ENCODE results near the gene ATP6V1G2.
A peak's percentile ranks its signal among the peaks of the same experiment; 100 is the strongest.
"Not testable (repeated sequence)": the region's sequence is repeated elsewhere in the genome, so short reads cannot be mapped to it uniquely, and the experiment has no call there.

ATP6V1G2 gene

DNA sequence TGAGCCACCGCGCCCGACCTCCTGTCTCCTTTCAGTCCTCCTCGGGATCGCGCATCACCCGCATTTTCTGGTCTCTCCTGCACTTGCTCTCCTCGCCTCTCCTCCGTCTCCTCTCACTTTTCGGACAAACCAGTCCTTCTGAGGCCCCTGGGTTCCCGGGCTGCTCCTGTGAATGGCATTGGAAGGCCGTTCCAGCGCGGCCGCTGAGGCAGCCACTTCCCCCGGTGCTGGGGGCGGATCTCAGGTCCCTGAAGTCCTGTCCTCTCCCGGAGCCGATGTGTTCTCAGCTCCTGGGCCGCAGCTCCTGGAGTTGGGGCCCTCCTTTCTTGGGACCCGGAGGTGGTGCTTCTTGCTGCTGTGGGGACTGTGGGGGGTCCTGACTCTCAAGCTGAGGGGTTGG lies 47.7 kb downstream of the ATP6V1G2 start:
- Histone ChIP-seq H4K20me1 (ENCODE audit: insufficient read depth, low read length) (peaks cover 41% of the 10 kb centered on the region), H3K4me2 (ENCODE audit: insufficient read depth, low read length) (peak overlapping the region; percentile 94), H3K27me3 (ENCODE audit: insufficient read depth, low read length, poor library complexity) (no peaks in the 10 kb centered on the region), H3K9ac (ENCODE audit: low read depth, low read length) (peak overlapping the region; percentile 56), H2AFZ (ENCODE audit: low read depth, low read length) (no peak overlapping the region), H3K4me1 (ENCODE audit: insufficient read depth, low read length) (peaks cover 45% of the 10 kb centered on the region), H3K9me3 (ENCODE audit: insufficient read depth, low read length, severe bottlenecking) (no peaks in the 10 kb centered on the region), H3K79me2 (ENCODE audit: insufficient read depth, low read length) (peaks cover 92% of the 10 kb centered on the region), H3K36me3 (ENCODE audit: insufficient read depth, low read length) (no peaks in the 10 kb centered on the region; the same call in 1 of the 2 replicates), H3K27ac (ENCODE audit: low read length) (no peak overlapping the region), H3K4me3 (ENCODE audit: low read depth in 1 of 2, low read length in 2 of 2) (peak overlapping the region; percentile 15 to 55; a peak in 3 of 4 replicates)
- ATAC-seq (ENCODE audit: insufficient read depth, low read depth) (no peak), DNase-seq (no peak)
- TF ChIP-seq EZH2 (IDR thresholded peaks at IDR 0.05; ENCODE audit: borderline replicate concordance, low read depth, low read length, severe bottlenecking), result no peak
- TF ChIP-seq, protein P1, sequence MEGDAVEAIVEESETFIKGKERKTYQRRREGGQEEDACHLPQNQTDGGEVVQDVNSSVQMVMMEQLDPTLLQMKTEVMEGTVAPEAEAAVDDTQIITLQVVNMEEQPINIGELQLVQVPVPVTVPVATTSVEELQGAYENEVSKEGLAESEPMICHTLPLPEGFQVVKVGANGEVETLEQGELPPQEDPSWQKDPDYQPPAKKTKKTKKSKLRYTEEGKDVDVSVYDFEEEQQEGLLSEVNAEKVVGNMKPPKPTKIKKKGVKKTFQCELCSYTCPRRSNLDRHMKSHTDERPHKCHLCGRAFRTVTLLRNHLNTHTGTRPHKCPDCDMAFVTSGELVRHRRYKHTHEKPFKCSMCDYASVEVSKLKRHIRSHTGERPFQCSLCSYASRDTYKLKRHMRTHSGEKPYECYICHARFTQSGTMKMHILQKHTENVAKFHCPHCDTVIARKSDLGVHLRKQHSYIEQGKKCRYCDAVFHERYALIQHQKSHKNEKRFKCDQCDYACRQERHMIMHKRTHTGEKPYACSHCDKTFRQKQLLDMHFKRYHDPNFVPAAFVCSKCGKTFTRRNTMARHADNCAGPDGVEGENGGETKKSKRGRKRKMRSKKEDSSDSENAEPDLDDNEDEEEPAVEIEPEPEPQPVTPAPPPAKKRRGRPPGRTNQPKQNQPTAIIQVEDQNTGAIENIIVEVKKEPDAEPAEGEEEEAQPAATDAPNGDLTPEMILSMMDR (IDR thresholded peaks at IDR 0.05; ENCODE audit: borderline replicate concordance, extremely low read depth, low read length, poor library complexity, severe bottlenecking), result no peak

GRCh38 chr6:31497531-31498476 lies 48.6 kb downstream of the ATP6V1G2 start, which contains the start of gene MICB:
Gene MICB, plus strand, starts transcription at chr6:31498145. Its CDS starts 49 bp downstream, at chr6:31498194.
- TF ChIP-seq, protein P1 (IDR thresholded peaks at IDR 0.05; ENCODE audit: borderline replicate concordance, extremely low read depth, low read length, poor library complexity, severe bottlenecking), result no peak
- TF ChIP-seq EZH2 (IDR thresholded peaks at IDR 0.05; ENCODE audit: borderline replicate concordance, low read depth, low read length, severe bottlenecking), result no peak
- Histone ChIP-seq H3K9ac (ENCODE audit: low read depth, low read length) (peak within 1 kb of the TSS; percentile 56), H3K4me3 (ENCODE audit: low read depth in 1 of 2, low read length in 2 of 2) (peak within 1 kb of the TSS; percentile 51 to 76), H2AFZ (ENCODE audit: low read depth, low read length) (peak within 1 kb of the TSS; percentile 75), H3K4me2 (ENCODE audit: insufficient read depth, low read length) (peak within 1 kb of the TSS; percentile 94), H3K9me3 (ENCODE audit: insufficient read depth, low read length, severe bottlenecking) (no peaks in the 10 kb centered on the region), H3K4me1 (ENCODE audit: insufficient read depth, low read length) (peaks cover 54% of the 10 kb centered on the region), H4K20me1 (ENCODE audit: insufficient read depth, low read length) (peaks cover 35% of the 10 kb centered on the region), H3K36me3 (ENCODE audit: insufficient read depth, low read length) (no peaks in the 10 kb centered on the region; the same call in 1 of the 2 replicates), H3K27me3 (ENCODE audit: insufficient read depth, low read length, poor library complexity) (no peaks in the 10 kb centered on the region), H3K27ac (ENCODE audit: low read length) (peak within 1 kb of the TSS; percentile 53), H3K79me2 (ENCODE audit: insufficient read depth, low read length) (peaks cover 90% of the 10 kb centered on the region)
- DNase-seq (peak; percentile 87), ATAC-seq (ENCODE audit: insufficient read depth, low read depth) (peak; percentile 74)

DNA sequence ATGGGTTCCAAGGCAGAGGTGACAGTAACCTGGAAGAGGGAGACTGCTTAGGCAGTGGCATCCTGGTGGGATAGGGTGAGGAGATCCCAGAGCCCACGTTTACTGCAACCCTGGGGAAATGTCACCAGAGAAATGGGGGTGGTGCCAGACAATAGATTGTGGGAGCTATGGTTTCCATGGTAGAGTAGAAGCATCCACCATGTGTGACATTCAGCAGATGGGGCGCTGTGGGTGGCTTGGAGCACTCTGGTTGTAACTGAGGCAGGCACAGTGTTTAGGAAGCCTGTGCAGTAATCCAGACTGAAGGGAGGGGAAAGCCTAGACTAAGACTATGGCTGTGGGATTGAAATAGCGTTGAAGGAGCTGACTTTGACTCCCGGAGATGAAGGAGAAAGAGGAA lies 49.6 kb downstream of the ATP6V1G2 start:
- DNase-seq; H3K36me3 ChIP-seq (ENCODE audit: insufficient read depth, low read length); H3K27me3 ChIP-seq (ENCODE audit: insufficient read depth, low read length, poor library complexity); ATAC-seq (ENCODE audit: insufficient read depth, low read depth); H2AFZ ChIP-seq (ENCODE audit: low read depth, low read length); H3K9me3 ChIP-seq (ENCODE audit: insufficient read depth, low read length, severe bottlenecking): not testable (repeated sequence)
- Histone ChIP-seq H3K79me2 (ENCODE audit: insufficient read depth, low read length) (peaks cover 89% of the 10 kb centered on the region), H3K4me3 (ENCODE audit: low read depth in 1 of 2, low read length in 2 of 2) (peak overlapping the region in 1 of 2 experiments; percentile 76; a peak in 2 of 4 replicates), H3K9ac (ENCODE audit: low read depth, low read length) (peak overlapping the region; percentile 56), H4K20me1 (ENCODE audit: insufficient read depth, low read length) (peaks cover 31% of the 10 kb centered on the region), H3K4me2 (ENCODE audit: insufficient read depth, low read length) (peak overlapping the region; percentile 94), H3K27ac (ENCODE audit: low read length) (peak overlapping the region; percentile 53; the same call in 1 of the 2 replicates), H3K4me1 (ENCODE audit: insufficient read depth, low read length) (peaks cover 64% of the 10 kb centered on the region)

GRCh38 chr6:31495580-31495979 lies 50.8 kb downstream of the ATP6V1G2 start:
- H3K79me2 ChIP-seq (ENCODE audit: insufficient read depth, low read length), result peaks cover 86% of the 10 kb centered on the region
- peaks cover 74% of the 10 kb centered on the region for H3K4me1 ChIP-seq (ENCODE audit: insufficient read depth, low read length)
- ATAC-seq (ENCODE audit: insufficient read depth, low read depth), result no peak
- H3K27me3 ChIP-seq (ENCODE audit: insufficient read depth, low read length, poor library complexity), result no peaks in the 10 kb centered on the region
- peak overlapping the region; percentile 88 for H3K27ac ChIP-seq (ENCODE audit: low read length)
- H3K36me3 ChIP-seq (ENCODE audit: insufficient read depth, low read length), result no peaks in the 10 kb centered on the region; the same call in 1 of the 2 replicates
- TF ChIP-seq, protein P1 (IDR thresholded peaks at IDR 0.05; ENCODE audit: borderline replicate concordance, extremely low read depth, low read length, poor library complexity, severe bottlenecking), result no peak
- TF ChIP-seq EZH2 (IDR thresholded peaks at IDR 0.05; ENCODE audit: borderline replicate concordance, low read depth, low read length, severe bottlenecking), result no peak
- no peak for DNase-seq
- H3K4me3 ChIP-seq (ENCODE audit: low read depth in 1 of 2, low read length in 2 of 2), result peak overlapping the region; percentile 66 to 88; a peak in 3 of 4 replicates
- peak overlapping the region; percentile 89 for H3K9ac ChIP-seq (ENCODE audit: low read depth, low read length)
- H3K4me2 ChIP-seq (ENCODE audit: insufficient read depth, low read length), result peak overlapping the region; percentile 94
- no peaks in the 10 kb centered on the region for H3K9me3 ChIP-seq (ENCODE audit: insufficient read depth, low read length, severe bottlenecking)
- H4K20me1 ChIP-seq (ENCODE audit: insufficient read depth, low read length), result peaks cover 25% of the 10 kb centered on the region
- peak overlapping the region; percentile 97; the same call in 1 of the 2 replicates for H2AFZ ChIP-seq (ENCODE audit: low read depth, low read length)

All from DND-41 (cell line).